CD4-positive, alpha-beta memory T cell (primary cell): Measurements from ENCODE around the gene KRT33B. TPM values are rescaled to one million over a fixed set of nuclear protein-coding genes. Genes with fewer than 3 reads are reported as not detected.

Source experiments
- CTCF ChIA-PET: fragments of 350-600 bp; sonication (Branson Sonifier 250); formaldehyde crosslinking; loops from one replicate; lab custom pipeline; 2021; ENCODE audit warnings: inconsistent platforms; ENCODE audit not compliant: partially characterized antibody; lab: Charles Lee
- POLR2A ChIA-PET: fragments of 350-600 bp; sonication (Branson Sonifier 250); formaldehyde crosslinking; loops from one replicate; lab custom pipeline; 2021; ENCODE audit not compliant: partially characterized antibody; lab: Charles Lee
- DNase-seq, 5 donors: peaks; one replicate each; pipeline versions ENCODE4 v3.0.0 to v3.0.0-alpha.2; 2020 to 2022; ENCODE audit warnings: mixed read lengths in 1 of 5
- H3K27ac ChIP-seq: one replicate; pipeline ENCODE4 v1.7.0; 2013; ENCODE audit warnings: low read depth, low read length
- H3K27me3 ChIP-seq: 2 replicates; pipeline ENCODE4 v1.7.0; 2013; ENCODE audit warnings: mild to moderate bottlenecking, low read length, moderate library complexity; ENCODE audit not compliant: insufficient read depth
- H3K36me3 ChIP-seq: 2 replicates; pipeline ENCODE4 v1.7.0; 2013; ENCODE audit warnings: mild to moderate bottlenecking, low read length, moderate library complexity; ENCODE audit not compliant: insufficient read depth
- H3K4me1 ChIP-seq: 2 replicates; pipeline ENCODE4 v1.7.0; 2013; ENCODE audit warnings: mild to moderate bottlenecking, low read length, moderate library complexity; ENCODE audit not compliant: insufficient read depth
- H3K4me3 ChIP-seq, 2 donors: one replicate each; pipeline ENCODE4 v1.7.0; 2013; ENCODE audit warnings: low read length in 2 of 2, mild to moderate bottlenecking in 1 of 2
- H3K9me3 ChIP-seq, 2 donors: one replicate each; pipeline ENCODE4 v1.7.0; 2013; ENCODE audit warnings: low read length in 2 of 2, control low read depth in 1 of 2; ENCODE audit not compliant: control insufficient read depth in 1 of 2
- H3K27ac Mint-ChIP-seq, 7 donors: one replicate each; pipeline ENCODE4 v1.8.0; 2020 to 2021; ENCODE audit warnings: mixed read lengths in 7 of 7, mild to moderate bottlenecking in 6 of 7, inconsistent platforms in 3 of 7, moderate library complexity in 3 of 7
- H3K27me3 Mint-ChIP-seq, 2 donors: one replicate each; pipeline ENCODE4 v1.8.0; 2020 to 2021; ENCODE audit warnings: mixed read lengths in 2 of 2
- H3K36me3 Mint-ChIP-seq, 2 donors: one replicate each; pipeline ENCODE4 v1.8.0; 2020 to 2021; ENCODE audit warnings: mixed read lengths in 2 of 2, inconsistent platforms in 1 of 2, mild to moderate bottlenecking in 1 of 2
- H3K4me1 Mint-ChIP-seq, 4 donors: one replicate each; pipeline ENCODE4 v1.8.0; 2020 to 2021; ENCODE audit warnings: mixed read lengths in 4 of 4, mild to moderate bottlenecking in 1 of 4
- H3K4me3 Mint-ChIP-seq, 8 donors: one replicate each; pipeline ENCODE4 v1.8.0; 2020 to 2021; ENCODE audit warnings: mixed read lengths in 8 of 8, mild to moderate bottlenecking in 7 of 8, moderate library complexity in 6 of 8, inconsistent platforms in 3 of 8
- H3K9me3 Mint-ChIP-seq, 8 donors: one replicate each; pipeline ENCODE4 v1.8.0; 2020 to 2021; ENCODE audit warnings: mixed read lengths in 8 of 8, mild to moderate bottlenecking in 5 of 8, inconsistent platforms in 3 of 8, moderate library complexity in 1 of 8
- intact Hi-C: fragments of 100-400 bp; cut with micrococcal nuclease; formaldehyde crosslinking; loops from one replicate; pipeline ENCODE4 v1.15.1; 2023
- polyA plus RNA-seq, 2 donors: library from polyadenylated mRNA; unstranded; fragments of 300-500 nt; fragmentation: Illumina TruSeq; gene quantifications; one replicate each; pipeline ENCODE4 v1.2.3, GENCODE V29; 2021
- total RNA-seq, 2 experiments: library from RNA; stranded (reverse); gene quantifications; one replicate each; pipeline ENCODE4 v1.2.3, GENCODE V29; 2021

KRT33B gene
- total and polyA plus RNA-seq, 4 experiments from 2014 or later = not detected

DNA sequence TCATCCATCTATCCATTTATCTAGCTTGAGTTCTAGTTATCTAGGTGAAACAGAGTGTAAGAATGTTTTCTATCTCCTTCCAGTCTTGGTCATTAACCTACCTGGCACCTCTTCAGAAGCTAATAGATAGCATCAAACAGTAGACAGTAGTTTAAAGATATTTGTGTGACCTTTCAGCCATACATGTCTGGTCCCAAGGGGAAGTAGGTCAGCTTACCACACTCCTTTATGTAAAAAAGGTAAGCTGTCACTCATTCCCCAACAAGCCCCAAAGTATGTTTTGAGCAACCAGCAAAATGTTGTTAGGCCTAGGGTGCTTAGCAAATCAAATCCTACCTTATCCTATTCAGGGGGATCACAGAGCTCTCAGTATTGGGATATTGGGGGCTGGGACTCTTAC, 3.5 kb downstream of the KRT33B start:
- intact Hi-C loops = no loop called here
- CTCF ChIA-PET = no interaction called here
- Mint-ChIP-seq H3K27me3 (no peaks in the 10 kb centered on the region), H3K4me1 (peaks cover 9 to 36% (median 14%) of the 10 kb centered on the region in 4 donors), H3K9me3 (no peaks in the 10 kb centered on the region), H3K36me3 (no peaks in the 10 kb centered on the region), H3K4me3 (no peak overlapping the region), H3K27ac (peak overlapping the region in 1 of 7 donors; percentile 25)
- no peak for DNase-seq
- no peaks in the 10 kb centered on the region for H3K27me3 ChIP-seq
- no peaks in the 10 kb centered on the region for H3K36me3 ChIP-seq
- H3K27ac ChIP-seq = no peak overlapping the region
- H3K9me3 ChIP-seq = no peaks in the 10 kb centered on the region
- H3K4me1 ChIP-seq = peaks cover 6% of the 10 kb centered on the region
- POLR2A ChIA-PET = no interaction called here
- H3K4me3 ChIP-seq = no peak overlapping the region

DNA sequence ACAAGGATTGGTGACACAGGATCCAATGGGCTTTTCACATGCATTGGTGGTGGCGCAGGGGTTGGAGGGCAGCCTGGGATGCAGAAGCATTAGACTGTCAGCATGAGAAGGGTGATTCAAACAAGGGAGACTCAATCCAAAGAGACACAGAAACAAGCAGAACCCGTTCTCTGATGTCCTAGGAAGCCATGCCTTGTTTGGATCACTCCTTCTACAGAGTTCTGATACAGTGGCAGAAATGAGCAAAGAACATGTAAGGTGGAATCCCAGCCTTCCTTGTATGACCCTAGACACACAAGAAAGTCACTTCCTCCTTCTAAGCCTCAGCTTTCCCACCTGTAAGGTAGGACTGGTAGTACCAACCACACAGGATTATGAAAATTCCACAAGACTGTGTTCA, 5.7 kb downstream of the KRT33B start:
- no peaks in the 10 kb centered on the region for H3K27me3 ChIP-seq
- H3K4me3 ChIP-seq = no peak overlapping the region
- ChIA-PET CTCF (no interaction called here), POLR2A (no interaction called here)
- no peak overlapping the region for H3K27ac ChIP-seq
- Mint-ChIP-seq H3K27me3 (no peaks in the 10 kb centered on the region), H3K27ac (peak overlapping the region in 4 of 7 donors; percentile 2 to 39 (median 10)), H3K4me3 (no peak overlapping the region), H3K4me1 (peaks cover 7 to 22% (median 9%) of the 10 kb centered on the region in 4 donors), H3K36me3 (no peaks in the 10 kb centered on the region), H3K9me3 (no peaks in the 10 kb centered on the region)
- no peak for DNase-seq
- H3K36me3 ChIP-seq = no peaks in the 10 kb centered on the region
- intact Hi-C loops = no loop called here
- H3K9me3 ChIP-seq = no peaks in the 10 kb centered on the region
- H3K4me1 ChIP-seq = no peaks in the 10 kb centered on the region

DNA sequence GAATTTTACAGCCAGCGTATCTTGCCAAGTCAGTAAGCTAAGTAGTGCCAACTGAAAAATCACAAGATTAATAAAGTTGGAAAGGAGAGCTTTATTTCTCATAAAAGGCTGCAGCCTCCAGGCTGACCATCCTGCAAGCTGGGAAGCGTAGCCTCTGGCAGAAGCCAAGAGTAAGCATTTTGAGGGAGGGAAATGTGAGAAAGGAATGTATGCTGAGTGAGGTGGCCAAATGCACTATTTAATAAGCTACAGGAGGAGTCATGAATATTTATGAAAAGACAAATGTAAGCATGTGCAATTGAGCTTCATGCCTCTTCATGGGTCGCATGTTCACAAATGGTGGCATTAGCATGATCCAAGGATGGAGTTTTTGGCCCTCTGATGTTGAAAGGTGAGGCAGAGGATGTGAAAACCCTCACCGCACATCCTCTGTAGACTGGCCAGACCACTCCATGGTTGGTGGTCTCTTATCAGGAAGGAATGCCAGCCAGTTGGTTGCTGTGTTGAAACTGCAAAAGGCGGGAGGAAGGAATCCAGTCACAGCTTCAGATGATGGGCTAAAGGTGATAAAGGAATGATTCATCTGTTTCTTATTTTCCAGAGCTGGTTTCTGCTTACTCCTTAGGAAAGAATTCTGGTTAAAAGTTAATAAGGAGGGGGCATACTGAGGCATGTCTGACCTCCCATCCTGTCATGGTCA, 9.2 kb downstream of the KRT33B start:
- CTCF ChIA-PET = interaction anchor here (1.0 to 1.7 kb wide), 3 partner anchors 9 to 37 kb away, joined by 3 to 4 read pairs (median 3); partner anchors contain the start of gene KRT33A
- Histone ChIP-seq H3K9me3 (no peaks in the 10 kb centered on the region), H3K27me3 (no peaks in the 10 kb centered on the region), H3K4me3 (no peak overlapping the region), H3K36me3 (no peaks in the 10 kb centered on the region), H3K4me1 (no peaks in the 10 kb centered on the region), H3K27ac (no peak overlapping the region)
- no peak overlapping the region for H3K4me3 Mint-ChIP-seq
- peaks cover 0 to 6% (median 1%) of the 10 kb centered on the region in 8 donors for H3K9me3 Mint-ChIP-seq
- no peak overlapping the region for H3K27ac Mint-ChIP-seq
- POLR2A ChIA-PET = no interaction called here
- H3K27me3 Mint-ChIP-seq = peaks cover 0 to 1% of the 10 kb centered on the region in 2 donors
- peaks cover 0 to 4% of the 10 kb centered on the region in 2 donors for H3K36me3 Mint-ChIP-seq
- H3K4me1 Mint-ChIP-seq = peaks cover 3 to 17% (median 5%) of the 10 kb centered on the region in 4 donors
- intact Hi-C loops = no loop called here
- DNase-seq = no peak

DNA sequence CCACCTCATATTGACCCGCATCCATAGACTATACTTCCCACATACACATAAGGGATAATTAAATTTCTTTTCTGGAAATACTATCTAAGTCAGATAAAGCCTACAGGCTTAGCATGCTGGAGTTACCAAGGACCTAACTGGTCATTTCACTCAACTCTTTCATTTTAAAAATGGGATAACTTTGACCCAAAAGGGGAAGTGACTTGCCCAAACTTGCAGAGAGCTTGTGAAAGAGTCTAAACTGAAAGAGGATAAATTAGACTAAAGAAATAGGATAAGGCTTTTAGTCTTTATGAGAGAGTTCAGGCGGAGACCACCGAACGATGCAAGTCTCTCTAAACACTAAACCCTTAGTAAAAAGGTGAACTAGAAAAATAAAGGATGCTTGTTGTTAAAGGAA, 15.1 kb downstream of the KRT33B start:
- Mint-ChIP-seq H3K9me3 (peaks cover 0 to 6% (median 3%) of the 10 kb centered on the region in 8 donors), H3K4me3 (no peak overlapping the region), H3K27me3 (peaks cover 0 to 1% of the 10 kb centered on the region in 2 donors), H3K36me3 (peaks cover 0 to 4% of the 10 kb centered on the region in 2 donors), H3K27ac (peak overlapping the region in 1 of 7 donors; percentile 66), H3K4me1 (peaks cover 8 to 17% (median 11%) of the 10 kb centered on the region in 4 donors)
- POLR2A ChIA-PET = interaction anchor here (0.6 kb wide), 1 partner anchor 30 kb away, joined by 3 read pairs; no protein-coding TSS in a partner anchor
- Histone ChIP-seq H3K9me3 (no peaks in the 10 kb centered on the region), H3K27ac (no peak overlapping the region), H3K4me1 (peaks cover 9% of the 10 kb centered on the region), H3K36me3 (no peaks in the 10 kb centered on the region), H3K4me3 (no peak overlapping the region), H3K27me3 (no peaks in the 10 kb centered on the region)
- intact Hi-C loops = no loop called here
- CTCF ChIA-PET = no interaction called here
- no peak for DNase-seq

DNA sequence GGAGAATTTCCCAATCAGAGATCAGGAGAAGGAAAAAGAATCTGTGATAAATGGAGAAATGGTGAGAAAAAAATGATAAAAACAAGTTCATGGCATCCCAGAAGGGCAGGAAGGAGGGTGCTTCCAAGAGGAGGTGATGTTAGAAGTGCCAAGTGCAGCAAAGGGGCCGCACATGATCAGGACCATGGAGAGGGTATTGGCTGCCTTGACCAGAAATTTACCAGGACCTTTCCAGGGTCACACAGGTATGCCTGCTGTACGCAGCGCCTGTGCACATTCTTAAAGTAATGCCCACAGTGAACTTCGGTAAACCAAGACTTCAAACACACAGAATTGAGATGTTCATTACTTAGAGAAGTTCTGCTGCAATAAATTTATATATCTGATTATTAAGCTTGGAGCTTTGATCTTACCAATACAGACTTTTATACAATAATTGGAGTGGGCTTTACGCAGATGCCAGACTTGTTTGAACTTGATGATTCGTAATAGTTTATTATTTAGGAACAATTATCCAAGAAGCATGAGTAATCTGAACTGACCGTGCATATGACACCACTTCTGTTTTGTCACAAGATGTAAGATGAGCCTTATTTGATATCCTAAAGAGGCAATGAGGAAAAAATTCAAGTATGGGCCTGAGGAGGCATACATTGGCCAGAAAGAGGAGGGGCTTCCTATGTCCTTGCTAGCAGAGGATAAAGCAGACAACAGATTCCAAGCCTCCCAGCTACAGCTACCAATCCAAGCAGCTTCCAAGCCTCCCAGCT, 16.8 kb downstream of the KRT33B start:
- H3K9me3 ChIP-seq = no peaks in the 10 kb centered on the region
- H3K4me1 Mint-ChIP-seq = peaks cover 13 to 17% (median 13%) of the 10 kb centered on the region in 4 donors
- CTCF ChIA-PET = interaction anchor here (1.0 to 2.0 kb wide), 2 partner anchors 30 to 196 kb away, joined by 3 to 9 read pairs; no protein-coding TSS in a partner anchor
- peaks cover 0 to 8% (median 3%) of the 10 kb centered on the region in 8 donors for H3K9me3 Mint-ChIP-seq
- no peak overlapping the region for H3K4me3 Mint-ChIP-seq
- no peaks in the 10 kb centered on the region for H3K36me3 ChIP-seq
- peaks cover 0 to 4% of the 10 kb centered on the region in 2 donors for H3K36me3 Mint-ChIP-seq
- POLR2A ChIA-PET = no interaction called here
- DNase-seq = no peak
- intact Hi-C loops = no loop called here
- H3K27ac Mint-ChIP-seq = no peak overlapping the region
- peaks cover 9% of the 10 kb centered on the region for H3K4me1 ChIP-seq
- H3K27me3 Mint-ChIP-seq = peaks cover 0 to 1% of the 10 kb centered on the region in 2 donors
- no peak overlapping the region for H3K27ac ChIP-seq
- no peak overlapping the region for H3K4me3 ChIP-seq
- H3K27me3 ChIP-seq = no peaks in the 10 kb centered on the region

DNA sequence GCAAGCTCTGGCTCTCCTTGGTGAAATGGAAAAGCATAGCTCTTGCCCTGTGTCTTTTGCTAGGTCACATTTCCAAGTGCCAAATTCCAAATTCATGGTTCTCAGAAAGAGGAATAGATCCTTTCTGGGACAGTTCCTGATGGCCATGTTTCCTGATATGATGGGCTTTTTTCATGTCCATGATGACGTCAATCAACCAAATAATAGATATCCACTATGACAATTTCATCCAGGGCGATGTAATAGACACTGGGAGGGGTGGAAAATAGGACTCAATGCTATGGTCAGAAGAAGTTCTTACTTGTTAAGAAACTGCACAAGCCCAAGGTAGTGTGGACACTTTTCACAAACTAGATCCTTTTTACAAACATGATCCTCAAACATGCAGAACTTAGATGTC, 18.4 kb downstream of the KRT33B start:
- DNase-seq = no peak
- Mint-ChIP-seq H3K36me3 (peaks cover 0 to 1% of the 10 kb centered on the region in 2 donors), H3K27me3 (no peaks in the 10 kb centered on the region), H3K4me3 (no peak overlapping the region), H3K9me3 (peaks cover 0 to 8% (median under 1%) of the 10 kb centered on the region in 8 donors), H3K4me1 (peaks cover 13 to 20% (median 15%) of the 10 kb centered on the region in 4 donors), H3K27ac (no peak overlapping the region)
- ChIA-PET POLR2A (interaction anchor here (1.5 to 2.9 kb wide), 2 partner anchors 10 to 43 kb away, joined by 3 to 13 read pairs; partner anchors contain the start of gene KRTAP16-1), CTCF (interaction anchor here (1.3 to 2.1 kb wide), 4 partner anchors 9 to 298 kb away, joined by 3 to 11 read pairs (median 5); no protein-coding TSS in a partner anchor)
- Histone ChIP-seq H3K9me3 (no peaks in the 10 kb centered on the region), H3K4me3 (no peak overlapping the region), H3K4me1 (peaks cover 9% of the 10 kb centered on the region), H3K36me3 (no peaks in the 10 kb centered on the region), H3K27ac (no peak overlapping the region), H3K27me3 (no peaks in the 10 kb centered on the region)
- intact Hi-C loops = no loop called here
